Measurements from ENCODE around the gene ATAD2B. TPM values are rescaled to one million over a fixed set of nuclear protein-coding genes. Genes with fewer than 3 reads are reported as not detected.
"Not testable (repeated sequence)": the region's sequence is repeated elsewhere in the genome, so short reads cannot be mapped to it uniquely, and the experiment has no call there.

ATAD2B gene
- polyA plus RNA-seq, 3 donors: 19.1 to 21.7 (median 19.8) TPM

DNA sequence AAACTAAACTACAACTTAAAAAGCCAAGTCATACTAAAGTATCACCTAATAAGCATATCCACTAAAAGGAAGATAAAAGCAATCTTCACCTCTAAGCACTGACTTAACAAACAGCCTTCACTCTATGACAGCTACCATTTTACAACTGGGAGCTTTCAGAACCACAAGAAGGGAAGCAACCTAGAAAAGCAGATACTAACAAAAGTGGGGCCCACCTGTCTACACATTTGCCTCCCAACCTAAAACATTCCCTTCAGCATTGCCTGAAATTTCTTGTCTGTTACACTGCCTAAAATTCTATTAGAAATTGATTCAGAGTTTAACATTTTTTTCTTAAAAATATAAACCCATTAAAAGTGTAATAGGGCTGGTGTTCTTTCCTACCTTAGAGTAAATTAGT is 172.0 kb downstream of the ATAD2B start:
- no peak for DNase-seq (ENCODE audit: low read depth in 3 of 3, low spot score in 2 of 3)

DNA sequence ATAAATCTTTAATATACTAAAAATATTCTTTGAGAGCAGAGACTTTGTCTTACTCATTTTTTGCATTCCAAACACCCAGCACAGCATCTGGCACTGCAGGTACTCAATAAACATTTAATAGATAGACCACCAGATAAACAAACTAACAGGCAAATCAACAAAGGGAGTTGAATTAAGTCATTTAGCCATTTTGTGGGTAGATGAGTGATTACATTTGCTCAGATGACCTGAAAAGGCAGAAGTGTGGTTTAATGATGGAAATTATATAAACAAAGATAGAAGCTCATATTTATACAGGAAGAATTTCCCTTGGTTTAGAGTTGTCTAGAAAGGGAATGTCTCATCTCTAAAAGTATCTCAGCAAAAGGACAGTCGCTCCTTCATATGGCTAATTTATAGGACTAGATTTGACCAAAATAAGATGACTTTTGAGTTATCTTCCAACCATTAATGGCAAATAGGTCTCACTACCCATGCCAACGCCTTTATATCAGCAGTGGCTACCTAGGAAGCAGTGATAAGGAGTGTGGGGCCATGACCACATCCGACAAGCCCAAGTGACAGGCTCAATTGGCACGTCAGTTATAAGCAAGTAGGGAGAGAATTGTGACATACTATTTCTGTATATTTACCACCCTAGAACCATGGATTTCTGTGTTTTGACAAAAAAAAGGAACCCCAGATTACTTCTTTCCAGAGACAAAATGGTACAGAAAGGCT is 173.5 kb downstream of the ATAD2B start:
- no peak for DNase-seq (ENCODE audit: low read depth in 3 of 3, low spot score in 2 of 3)

DNA sequence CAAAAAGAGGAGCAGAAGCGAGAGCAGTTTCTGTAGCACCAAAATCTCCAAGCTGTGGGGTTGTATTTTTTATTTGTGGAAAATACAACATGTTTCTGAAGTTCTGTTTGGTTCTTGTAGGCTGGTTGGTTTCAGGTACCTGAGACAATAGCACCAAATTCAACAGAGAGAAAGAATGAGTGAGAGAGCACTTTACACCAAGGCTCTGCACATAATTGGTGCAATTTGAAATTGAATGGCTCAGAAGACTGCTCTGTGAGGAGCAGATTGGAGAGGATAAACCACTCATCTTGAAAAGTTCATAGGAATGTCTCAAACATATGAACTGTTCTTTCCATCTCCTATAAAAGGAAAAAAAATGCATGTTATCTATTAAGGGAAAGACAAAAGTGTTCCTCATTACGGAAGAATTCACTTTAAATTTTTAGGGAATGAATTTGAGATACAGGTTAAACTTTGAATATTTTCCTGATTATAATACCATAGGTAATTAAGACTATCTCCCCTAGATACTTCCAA is 175.1 kb downstream of the ATAD2B start:
- DNase-seq (ENCODE audit: low read depth in 3 of 3, low spot score in 2 of 3): no peak

DNA sequence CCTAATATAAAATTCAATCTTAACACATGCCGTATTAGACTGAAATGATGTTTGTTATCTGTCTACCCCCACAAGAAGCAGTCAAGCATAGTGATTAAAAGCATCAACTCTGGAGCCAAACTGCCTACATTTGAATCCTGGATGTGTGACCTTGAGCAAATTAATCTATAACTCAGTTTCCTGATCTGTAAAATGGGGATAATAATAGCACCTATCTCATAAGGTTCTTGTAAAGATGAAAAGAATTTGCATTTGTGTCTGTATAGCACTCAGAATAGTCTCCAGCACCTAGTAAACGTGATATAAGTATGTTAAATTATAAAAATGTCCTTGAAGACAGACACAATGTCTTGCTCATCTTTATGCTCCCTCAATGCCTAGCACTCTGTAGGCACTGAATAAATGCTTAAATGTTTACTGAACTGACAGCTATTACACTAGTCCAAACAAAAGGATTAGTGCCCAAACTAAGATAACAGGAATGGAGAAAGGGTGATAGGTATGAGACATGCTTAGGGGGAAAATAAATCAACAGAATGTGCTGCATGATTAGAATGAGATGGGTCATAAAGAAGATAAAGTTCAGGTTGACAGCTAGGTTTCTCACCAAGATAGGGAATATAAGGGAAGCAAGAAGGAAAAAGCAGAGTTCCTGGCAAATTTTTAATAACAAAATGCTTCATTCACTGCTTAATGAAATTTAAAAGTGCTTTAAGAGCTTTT is 180.6 kb downstream of the ATAD2B start:
- no peak for DNase-seq (ENCODE audit: low read depth in 3 of 3, low spot score in 2 of 3)

DNA sequence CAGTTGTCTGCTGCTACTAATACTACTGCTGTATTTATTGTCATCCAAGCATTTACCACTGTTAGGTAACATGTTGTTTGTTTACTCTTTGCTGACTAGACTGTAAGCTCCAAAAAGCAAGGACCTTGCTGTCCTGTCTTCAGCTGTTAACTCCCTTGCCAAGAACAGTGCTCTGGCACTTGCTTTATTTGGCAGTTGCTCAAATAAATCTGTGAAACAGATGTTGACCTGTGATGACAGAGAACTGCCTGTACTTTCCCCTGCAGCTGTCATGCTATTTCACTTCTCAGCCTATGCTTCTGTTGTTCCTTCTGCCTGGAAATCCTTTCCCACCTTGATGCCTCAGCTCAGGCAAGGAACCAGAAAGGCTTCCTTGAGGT is 181.2 kb downstream of the ATAD2B start:
- no peak for DNase-seq (ENCODE audit: low read depth in 3 of 3, low spot score in 2 of 3)

DNA sequence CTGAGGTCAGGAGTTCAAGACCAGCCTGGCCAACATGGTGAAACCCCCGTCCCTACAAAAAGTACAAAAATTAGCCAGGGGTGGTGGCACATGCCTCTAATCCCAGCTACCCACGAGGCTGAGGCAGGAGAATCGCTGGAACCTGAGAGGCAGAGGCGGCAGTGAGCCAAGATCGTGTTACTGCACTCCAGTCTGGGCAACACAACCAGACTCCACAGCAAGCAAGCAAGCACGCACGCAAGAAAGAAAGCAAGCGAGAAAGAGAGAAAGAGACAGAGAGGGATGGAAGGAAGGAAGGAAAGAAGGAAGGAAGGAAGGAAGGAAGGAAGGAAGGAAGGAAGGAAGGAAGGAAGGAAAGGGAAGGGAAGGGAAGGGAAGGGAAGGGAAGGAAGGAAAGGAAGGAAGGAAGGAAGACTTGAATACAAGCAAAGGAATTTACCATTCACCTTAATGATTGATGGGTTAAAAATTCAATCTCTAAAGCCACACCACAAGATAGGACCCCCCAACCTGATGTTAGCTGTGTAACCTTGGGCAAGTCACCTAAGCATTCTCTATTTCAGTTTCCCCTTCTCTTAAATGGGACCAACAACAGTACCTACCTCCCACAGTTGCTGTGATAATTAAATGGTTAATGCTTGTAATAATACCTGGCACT is 181.7 kb downstream of the ATAD2B start:
- no peak for DNase-seq (ENCODE audit: low read depth in 3 of 3, low spot score in 2 of 3)

DNA sequence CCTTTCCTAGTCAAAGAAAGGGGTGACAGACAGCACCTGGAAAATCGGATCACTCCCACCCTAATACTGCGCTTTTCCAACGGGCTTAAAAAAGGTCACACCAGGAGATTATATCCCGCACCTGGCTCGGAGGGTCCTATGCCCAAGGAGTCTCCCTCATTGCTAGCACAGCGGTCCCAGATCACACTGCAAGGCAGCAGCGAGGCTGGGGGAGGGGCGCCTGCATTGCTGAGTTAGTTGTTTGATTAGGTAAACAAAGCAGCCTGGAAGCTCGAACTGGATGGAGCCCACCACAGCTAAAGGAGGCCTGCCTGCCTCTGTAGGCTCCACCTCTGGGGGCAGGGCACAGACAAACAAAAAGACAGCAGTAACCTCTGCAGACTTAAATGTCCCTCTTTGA is 190.1 kb downstream of the ATAD2B start:
- not testable (repeated sequence) for DNase-seq (ENCODE audit: low read depth in 3 of 3, low spot score in 2 of 3)

DNA sequence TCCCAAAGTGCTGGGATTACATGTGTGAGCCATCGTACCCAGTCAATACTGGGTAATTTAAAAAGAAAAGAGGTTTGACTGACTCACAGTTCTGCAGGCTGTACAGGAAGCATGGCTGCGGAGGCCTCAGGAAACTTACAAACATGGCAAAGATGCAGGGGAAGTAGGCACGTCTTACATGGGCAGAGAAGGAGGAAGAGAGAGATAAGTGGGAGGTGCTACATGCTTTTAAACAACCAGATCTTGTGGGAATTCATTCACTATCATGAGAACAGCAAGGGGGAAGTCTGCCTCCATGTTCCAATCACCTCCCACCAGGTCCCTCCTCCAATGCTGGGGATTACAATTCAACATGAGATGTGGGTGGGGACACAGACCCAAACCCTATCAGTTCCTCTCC is 192.5 kb downstream of the ATAD2B start:
- DNase-seq (ENCODE audit: low read depth in 3 of 3, low spot score in 2 of 3): no peak

DNA sequence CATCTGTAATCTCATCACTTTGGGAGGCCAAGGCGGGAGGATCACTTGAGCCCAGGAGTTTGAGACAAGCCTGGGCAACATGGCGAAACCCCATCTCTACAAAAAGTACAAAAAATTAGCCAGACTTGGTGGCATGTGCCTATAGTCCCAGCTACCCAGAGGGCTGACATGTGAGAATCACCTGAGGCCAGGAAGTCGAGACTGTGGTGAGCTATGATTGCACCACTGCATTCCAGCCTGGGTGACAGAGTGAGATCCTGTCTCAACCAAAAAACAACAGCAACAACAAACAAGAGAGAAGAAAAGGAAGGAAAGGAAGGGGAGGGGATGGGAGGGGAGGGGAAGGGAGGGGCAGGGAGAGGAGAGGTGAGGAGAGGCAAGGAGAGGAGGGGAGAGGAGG is 203.9 kb downstream of the ATAD2B start:
- not testable (repeated sequence) for DNase-seq (ENCODE audit: low read depth in 3 of 3, low spot score in 2 of 3)

DNA sequence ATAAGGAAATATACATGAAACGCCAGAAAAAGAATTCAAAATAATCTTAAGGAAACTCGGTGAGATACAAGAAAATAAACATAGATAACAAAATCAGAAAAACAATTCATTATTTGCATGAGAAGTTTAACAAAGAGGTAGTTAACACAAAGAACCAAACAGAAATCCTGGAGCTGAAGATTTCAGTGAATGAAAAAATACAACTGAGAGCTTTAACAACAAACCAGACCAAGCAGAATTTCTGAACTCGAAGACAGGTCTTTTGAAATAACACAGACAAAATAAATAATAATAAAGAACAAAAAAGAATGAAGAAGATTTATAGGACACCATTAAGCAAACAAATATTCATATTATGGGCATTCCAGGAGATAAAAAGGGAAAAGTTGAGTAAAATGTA is 204.7 kb downstream of the ATAD2B start:
- DNase-seq (ENCODE audit: low read depth in 3 of 3, low spot score in 2 of 3): no peak

DNA sequence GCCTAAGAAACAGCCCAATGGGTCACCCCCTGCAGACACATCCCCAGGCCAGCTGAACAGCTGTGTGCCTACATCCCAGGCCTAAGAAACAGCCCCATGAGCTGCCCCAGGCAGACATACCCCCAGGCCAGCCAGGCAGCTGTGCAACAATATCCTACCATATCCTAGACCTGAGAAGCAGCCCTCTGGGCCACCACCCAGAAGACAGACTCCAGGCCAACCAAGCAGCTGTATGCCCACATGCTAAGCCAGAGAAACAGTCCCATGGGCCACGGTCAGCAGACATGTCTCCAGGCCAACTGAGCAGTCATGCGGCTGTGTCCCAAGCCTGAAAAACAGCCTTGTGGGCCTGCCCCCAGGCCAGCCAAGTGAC is 205.5 kb downstream of the ATAD2B start:
- DNase-seq (ENCODE audit: low read depth in 3 of 3, low spot score in 2 of 3): no peak

DNA sequence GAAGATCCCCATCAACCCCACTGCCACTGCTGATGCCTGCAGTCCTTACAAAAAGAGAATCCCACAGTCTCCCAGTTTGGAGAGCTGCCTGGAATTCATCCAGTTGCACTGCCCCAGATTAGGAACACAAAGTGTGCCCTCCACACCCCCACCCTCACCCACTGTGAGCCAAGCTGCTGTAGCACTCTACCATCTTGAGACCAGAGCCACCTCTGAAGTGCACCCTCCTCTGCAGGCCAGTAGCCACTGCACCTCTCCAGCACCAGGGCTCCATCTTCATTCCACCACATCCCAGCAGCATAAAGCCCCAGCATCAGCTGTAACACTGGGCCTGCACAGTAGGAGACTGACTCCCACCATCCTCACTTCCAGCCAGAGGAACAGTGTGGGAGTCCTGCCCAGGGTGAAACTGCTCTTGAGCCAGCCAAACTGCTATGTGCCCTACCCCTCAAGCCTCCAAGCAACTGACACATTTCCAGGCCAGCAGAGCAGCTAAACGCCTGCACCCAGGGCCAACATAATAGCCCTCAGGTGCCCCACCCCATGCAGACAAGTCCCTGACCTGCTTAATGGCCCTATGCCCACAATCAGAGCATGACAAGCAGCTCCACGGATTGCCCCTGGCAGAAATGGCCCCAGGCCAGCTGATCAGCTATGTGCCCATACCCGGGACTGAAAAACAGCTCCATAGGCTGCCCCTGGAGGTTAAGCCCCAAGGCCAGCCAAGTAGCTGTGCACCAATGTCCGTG is 206.0 kb downstream of the ATAD2B start:
- no peak for DNase-seq (ENCODE audit: low read depth in 3 of 3, low spot score in 2 of 3)

DNA sequence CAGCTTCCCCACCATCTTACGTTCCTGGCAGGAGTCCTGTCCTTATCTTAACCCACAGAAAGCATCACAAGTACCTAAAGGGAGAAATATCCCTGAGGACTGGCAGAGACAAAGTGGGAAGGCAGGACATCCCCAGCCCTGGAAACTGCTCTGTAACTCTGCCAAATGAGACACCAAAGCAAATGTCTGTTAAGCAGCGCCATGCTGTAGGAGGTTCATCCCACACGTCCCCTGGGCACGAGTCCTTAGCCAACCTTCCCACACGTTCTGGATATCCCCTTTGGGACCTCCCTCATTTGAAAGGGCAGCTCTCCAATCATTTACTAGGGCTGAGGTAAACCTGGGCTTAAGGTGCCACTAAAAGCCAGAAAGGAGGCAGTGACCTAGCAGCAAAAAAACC is 207.2 kb downstream of the ATAD2B start:
- no peak for DNase-seq (ENCODE audit: low read depth in 3 of 3, low spot score in 2 of 3)

DNA sequence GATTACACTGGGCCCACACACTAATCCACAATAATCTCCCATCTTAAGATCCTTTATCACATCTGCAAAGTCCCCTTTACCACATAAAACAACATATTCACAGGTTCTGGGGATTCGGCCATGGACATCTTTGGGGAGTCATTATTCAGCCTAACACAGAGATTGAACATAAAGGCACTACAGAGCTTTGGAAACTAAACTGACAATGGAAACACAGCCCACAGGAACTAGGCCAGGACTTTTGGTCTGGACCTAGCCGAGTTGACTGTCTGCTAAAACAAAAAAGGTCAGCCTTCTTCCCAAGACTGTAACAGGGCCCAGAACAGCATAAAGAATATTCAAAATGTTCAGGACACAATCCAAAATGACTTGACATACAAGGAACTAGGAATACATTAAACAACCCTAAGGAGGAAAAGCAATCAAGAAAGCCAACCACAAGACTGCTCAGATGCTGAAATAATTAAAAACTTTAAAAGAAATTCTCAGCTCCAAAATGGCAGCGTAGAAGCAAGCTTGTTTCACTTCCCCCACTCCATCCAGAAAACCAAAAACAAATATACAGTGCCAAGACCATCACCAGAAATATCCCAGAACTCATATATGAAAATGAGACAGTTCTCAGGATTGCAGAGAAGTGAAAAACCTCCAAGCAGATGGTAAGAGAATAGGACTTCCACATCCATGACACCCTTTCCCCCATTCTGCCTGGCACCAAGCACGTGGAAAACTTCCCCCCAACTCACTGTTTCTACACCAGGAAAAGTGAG is 207.8 kb downstream of the ATAD2B start:
- DNase-seq (ENCODE audit: low read depth in 3 of 3, low spot score in 2 of 3): no peak

DNA sequence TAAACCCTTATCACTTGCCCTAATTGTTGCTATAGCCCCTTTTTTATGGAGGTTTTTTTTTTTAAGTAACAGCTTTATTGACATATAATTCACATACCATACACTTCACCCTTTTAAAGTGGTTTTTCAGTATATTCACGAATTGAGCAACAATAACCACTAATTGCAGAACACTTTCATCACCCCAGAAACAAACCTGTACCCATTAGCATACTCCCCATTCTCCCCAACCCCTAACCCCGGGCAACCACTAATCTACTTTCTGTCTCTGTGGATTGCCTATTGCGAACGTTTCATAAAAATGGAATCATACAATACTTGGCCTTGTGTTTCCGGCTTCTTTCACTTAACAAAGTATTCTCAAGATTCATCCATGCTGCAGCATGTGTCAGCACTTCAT is 213.6 kb downstream of the ATAD2B start:
- DNase-seq (ENCODE audit: low read depth in 3 of 3, low spot score in 2 of 3): no peak

DNA sequence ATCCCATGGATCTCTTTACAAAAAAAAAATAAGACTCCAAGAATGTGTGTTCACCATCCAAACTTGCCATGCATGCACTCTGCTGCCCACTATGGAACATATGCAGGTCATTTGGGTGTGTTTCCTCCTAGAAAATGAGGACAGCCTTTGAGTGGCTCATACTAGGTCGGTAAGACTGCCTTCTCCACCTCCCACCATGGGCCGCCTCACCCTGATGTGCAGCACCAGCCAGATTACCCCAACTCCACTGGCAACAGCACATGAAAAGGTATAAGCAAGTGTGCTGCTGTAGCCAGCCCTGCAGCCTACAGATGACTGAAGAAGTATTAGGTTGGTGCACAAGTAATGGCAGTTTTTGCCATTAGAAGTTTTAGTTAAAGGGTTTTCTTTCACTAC is 214.2 kb downstream of the ATAD2B start:
- DNase-seq (ENCODE audit: low read depth in 3 of 3, low spot score in 2 of 3): no peak

DNA sequence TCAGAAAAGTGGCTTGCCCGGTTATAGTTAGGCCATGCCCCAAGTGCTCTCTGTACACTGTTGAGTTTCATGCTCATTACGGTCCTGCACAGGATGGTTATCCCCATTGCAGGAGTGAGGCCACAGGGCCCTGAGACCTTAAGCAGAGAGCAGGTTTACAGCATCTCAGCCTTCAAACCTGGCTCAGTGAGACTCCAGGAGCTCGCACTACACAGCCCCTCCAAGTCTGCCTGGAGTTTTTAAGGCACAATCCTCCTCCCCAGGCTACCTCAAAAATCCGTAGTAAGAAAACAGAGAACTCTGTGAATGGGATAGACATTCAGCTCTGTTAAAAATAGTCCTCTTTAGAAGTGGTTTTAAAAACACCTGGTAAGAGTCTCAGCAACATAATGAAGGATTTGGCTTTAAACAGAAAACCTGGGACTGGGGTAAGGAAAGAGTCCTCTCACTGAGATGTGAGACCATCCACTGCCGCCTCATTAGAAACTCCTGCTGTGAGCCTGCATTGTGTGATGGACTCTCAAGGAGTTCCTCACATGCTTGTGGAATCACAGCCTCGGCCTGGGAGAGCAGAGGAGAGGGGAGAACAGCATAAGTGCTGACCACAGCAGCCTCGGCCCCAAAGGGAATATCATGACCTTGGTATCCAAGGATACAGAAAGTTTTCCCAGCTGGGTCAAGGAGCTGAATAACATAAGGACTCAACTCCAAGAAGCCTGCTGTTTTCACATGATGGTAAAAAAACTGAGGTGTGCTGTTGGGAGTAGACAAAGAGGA is 214.8 kb downstream of the ATAD2B start:
- no peak for DNase-seq (ENCODE audit: low read depth in 3 of 3, low spot score in 2 of 3)

DNA sequence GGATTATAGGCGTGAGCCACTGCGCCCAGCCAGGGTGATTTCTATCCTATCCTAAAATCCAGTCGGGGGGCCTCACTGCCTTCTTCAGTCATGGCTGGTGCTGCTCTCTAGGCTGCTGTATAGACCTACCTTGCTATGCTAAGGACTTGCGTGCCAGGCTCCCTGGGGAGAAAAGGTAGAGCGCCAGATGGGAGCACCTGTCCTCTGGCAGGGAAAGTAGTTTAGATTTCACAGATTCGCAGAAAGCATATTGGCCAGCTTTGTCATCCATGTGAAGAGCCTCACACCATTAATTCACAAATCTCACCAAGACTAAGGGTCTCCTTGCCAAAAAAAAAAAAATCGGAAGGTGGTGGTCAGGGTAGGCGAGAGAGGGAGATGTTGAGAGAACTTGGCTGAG is 217.6 kb downstream of the ATAD2B start:
- no peak for DNase-seq (ENCODE audit: low read depth in 3 of 3, low spot score in 2 of 3)

DNA sequence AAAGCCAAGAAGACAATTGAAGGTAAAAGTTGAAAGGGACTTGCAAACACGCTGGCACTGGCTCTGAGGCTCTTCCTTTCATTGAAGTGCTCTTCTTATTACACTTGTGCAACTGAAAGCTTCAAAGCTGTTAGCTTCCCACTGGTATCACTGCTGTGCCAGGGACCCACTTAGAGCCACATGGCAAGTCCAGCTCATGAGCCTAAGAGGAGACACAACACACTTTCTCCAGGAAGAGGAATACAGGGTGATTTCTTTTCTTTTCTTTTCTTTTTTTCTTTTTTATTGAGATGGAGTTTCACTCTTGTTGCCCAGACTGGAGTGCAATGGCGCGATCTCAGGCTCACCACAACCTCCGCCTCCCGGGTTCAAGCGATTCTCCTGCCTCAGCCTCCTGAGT is 218.2 kb downstream of the ATAD2B start:
- no peak for DNase-seq (ENCODE audit: low read depth in 3 of 3, low spot score in 2 of 3)

DNA sequence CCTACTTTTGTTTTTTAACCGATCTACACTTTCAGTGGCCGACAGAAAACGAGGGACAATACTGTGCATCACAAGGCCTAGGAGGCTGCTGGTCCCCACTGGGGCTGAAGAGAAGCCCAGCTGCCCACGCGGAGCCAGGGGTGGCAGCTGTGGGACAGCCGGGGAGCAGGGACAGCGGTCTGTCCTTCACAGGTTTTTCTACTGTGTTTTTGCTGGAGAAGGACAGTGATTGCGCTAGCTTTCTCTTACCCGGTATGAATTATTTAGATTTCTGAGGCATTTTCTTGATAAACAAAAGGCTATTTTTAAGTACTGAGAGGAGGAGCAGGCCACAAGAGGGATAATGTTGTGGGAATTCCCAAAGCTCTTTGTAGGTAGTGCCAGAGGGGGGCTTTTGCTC is 219.8 kb downstream of the ATAD2B start:
- DNase-seq (ENCODE audit: low read depth in 3 of 3, low spot score in 2 of 3): no peak

All from right renal cortex interstitium (tissue), 3 donors.